ENCODE results near the gene SETBP1.

Gene SETBP1

GRCh38 chr18:44766450-44766849 lies 85.8 kb downstream of the SETBP1 start:
- peak; percentile 16 to 53 (median 37) for DNase-seq

- no peak for DNase-seq
These were observed 87.1 kb downstream of the SETBP1 start for GRCh38 chr18:44767807-44768206.

DNA sequence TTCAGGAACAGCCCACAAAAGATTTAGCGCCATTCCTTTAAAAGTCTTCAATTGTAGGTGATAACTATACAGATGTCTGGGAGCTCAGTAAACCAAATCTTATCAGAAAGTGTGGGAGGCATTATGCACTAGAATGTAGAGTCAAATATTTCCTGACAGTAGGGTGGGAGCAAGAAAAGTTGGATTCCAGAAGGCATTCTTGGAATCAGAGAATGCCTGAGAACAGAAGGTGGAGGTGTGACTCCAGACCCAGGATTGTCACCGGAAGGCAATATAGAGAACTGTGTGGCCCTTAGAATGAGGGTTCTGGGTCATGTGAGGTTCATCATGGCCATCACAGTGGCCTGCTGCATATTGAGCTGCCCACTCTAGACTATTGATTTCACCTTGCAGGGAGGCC lies 90.0 kb downstream of the SETBP1 start:
- no peak for DNase-seq

DNA sequence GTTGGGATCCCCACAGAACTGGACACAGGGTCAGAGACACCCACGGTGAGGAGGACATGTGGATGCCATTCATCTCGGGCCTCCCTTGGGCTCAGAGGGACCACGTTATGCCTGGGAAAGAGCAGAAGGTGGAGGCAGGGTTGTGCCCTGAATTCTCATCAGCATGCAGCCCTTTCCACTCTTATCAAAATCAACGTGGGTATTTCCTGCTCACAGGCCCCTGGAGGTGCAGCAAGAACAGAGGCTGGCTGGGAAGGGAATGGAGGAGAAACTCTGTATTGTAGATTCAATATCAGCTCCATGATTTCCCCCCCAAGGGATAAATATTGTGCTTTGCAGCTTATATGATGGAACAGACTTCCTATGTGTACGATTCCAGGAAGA lies 90.9 kb downstream of the SETBP1 start:
- no peak for DNase-seq

GRCh38 chr18:44771956-44772917 lies 91.5 kb downstream of the SETBP1 start:
- DNase-seq, result peak in 2 of 3 donors; percentile 29 to 36

GRCh38 chr18:44773640-44774155 lies 93.0 kb downstream of the SETBP1 start:
- no peak for DNase-seq

GRCh38 chr18:44774191-44774590 lies 93.5 kb downstream of the SETBP1 start:
- no peak for DNase-seq

DNA sequence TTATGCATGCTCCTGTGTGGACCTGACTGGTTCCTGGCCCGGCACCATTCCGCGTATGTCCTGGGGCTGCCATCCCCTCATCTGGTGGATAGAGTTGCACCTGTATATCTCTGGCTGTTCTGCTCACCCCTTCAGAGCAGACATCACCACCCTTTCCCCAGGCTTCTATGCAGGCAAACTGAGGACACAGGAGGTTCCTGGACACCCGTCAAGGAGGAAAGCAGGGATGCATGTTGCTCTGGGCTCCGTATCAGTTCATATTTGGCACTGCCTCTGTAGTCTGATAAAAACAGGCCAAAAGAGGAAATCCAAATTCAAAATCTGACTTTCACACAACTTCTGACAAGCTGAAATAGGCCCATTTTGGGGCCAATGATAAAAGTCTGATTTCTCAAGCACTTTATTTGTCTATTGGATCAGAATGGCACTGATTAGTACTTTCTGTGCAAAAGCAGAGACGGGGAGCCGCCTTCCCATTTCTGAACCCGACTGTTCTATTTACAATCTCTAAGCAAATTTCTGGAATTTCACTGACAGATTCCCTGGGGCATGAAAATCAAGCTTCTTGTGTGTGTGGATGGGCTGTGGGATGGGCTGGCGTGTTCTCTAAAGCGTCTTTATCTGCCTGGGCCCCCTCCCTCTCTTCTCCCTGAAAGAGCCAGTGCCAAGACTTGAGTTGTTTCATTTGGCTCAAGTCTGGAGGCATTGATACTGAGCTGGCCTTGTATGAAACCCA lies 96.9 kb downstream of the SETBP1 start:
- no peak for DNase-seq

DNA sequence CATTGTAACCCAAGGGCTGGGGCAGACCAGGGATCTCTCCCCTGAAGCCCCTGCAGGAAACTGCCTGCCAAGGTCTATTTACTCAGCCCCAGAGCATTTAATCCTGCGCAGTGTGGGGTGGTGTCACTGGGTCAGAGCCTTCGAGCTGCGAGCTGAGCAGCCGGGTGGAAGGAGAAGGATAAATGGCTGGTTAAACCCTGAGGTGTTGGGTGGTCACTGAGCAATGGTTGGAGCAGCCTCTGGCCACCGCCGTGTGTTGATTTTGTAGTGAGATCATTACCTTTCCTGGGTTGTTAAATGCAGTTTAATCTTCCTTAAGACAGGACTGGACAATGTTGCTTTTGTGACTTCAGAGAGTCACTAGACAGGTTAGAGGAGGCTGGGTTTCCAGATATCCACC lies 98.1 kb downstream of the SETBP1 start:
- DNase-seq, result no peak

DNA sequence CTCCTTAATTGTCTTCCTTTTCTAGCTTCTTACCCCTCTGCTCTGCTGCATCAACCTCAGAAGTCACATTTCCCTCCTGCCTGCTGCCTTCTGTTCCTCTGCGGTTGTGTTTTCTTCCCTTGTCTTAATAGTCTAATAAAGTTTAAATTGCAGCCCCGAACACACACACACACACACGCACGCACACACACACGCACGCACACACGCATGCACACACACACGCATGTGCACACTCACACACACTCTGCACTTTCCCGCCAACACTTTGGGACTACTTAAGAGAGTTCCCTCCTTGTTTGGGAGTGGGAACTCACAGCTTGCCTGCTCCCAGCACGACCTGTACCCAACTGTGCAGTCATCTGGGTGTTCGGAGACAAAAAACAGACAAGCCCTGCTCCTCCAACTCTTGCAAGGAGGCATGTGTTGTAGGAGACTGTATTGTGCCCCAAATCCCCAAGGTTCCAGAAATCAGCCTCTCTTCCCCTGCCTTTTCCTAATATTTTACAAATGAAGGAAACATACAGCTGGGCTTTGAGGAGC lies 99.1 kb downstream of the SETBP1 start:
- DNase-seq, result no peak

GRCh38 chr18:44781886-44782285 lies 101.2 kb downstream of the SETBP1 start:
- DNase-seq, result no peak

GRCh38 chr18:44782617-44783016 lies 101.9 kb downstream of the SETBP1 start:
- no peak for DNase-seq

GRCh38 chr18:44783371-44783770 lies 102.7 kb downstream of the SETBP1 start:
- no peak for DNase-seq

DNA sequence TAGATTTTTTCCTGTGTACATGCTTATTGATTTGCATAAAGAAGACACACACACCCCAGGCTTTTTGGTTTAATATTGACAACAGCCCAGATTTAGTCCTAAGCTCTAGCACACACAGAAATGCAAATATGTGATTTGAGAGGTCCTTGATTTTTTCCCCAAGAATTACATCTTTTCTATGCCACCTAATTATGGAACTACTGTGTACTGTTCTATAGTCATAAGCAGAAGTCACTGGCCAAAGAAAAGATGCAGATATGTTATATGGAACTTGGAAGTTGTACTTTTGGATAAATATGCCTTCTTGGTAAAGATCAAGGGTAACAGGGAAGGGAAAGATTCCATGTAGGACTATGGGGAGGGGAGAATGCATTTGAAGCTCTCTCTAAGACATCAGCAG lies 105.6 kb downstream of the SETBP1 start:
- DNase-seq, result no peak

GRCh38 chr18:44786688-44787087 lies 106.0 kb downstream of the SETBP1 start:
- DNase-seq, result no peak

DNA sequence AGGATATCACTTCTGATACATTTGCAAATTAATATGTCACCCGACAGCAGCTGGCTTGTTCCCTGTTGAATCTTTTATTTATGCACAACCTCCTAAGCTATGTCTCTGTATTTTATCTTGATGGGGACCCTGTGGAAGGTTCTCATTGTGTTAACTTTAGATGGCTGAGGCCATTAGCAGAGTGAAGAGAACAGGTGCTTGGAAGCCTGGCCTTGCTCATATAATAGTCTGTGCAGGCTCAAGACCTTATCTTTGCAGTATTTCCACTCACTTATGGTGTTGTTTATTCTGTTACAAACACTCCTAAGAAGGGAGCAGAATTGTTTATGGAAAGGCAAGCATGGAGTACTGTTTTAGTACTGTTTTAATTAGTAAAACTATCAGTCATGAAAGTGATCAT lies 107.6 kb downstream of the SETBP1 start:
- DNase-seq, result no peak

GRCh38 chr18:44789710-44790109 lies 109.0 kb downstream of the SETBP1 start:
- DNase-seq, result peak; percentile 55 to 69 (median 67)

DNA sequence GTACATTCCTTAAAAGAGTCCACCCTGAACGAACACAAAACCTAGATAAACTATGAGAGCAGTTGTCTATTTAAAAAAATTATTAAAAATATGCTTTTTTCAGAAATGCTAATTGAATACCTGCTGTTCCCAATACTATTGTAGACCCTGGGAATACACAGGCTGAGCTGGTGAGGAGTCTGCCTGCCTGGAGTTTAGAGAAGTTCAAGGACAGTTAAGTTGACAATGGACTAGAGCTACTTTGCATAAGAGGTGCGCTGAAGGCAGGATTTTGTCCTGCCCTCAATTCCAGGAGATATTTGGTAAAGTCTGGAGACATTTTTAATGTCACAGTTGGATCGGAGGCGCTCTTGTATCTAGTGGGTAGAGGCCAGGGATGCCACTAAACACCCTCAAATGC lies 110.2 kb downstream of the SETBP1 start:
- DNase-seq, result no peak

- DNase-seq, result no peak
These were observed 110.8 kb downstream of the SETBP1 start for GRCh38 chr18:44791520-44791919.

- no peak for DNase-seq
These were observed 111.9 kb downstream of the SETBP1 start for GRCh38 chr18:44792456-44793061.

DNA sequence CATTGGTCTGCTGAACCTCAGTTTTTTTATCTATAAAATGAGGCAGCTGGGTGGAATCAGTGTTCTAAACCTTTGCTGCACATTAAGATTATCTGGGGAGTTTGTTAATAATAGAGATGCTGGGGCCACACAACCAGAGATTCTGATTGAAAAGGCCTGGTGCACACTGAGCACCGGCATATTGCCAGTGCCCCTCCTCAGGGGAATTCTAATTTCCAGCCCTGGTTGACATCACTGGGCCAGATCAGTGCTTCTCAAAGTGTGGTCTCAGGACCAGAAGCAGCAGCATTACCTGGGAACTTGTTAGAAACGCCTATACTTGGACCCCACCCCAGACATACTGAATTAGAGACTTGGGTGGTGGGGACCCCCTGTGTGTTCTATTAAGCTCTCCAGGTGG lies 112.5 kb downstream of the SETBP1 start:
- DNase-seq, result no peak

GRCh38 chr18:44793685-44794084 lies 113.0 kb downstream of the SETBP1 start:
- DNase-seq, result no peak

GRCh38 chr18:44795241-44795640 lies 114.6 kb downstream of the SETBP1 start:
- no peak for DNase-seq

Measured in suppressor macrophage treated with lipopolysaccharide for 1 hour (primary cell).